Osteocyte (in vitro differentiated cells): ENCODE results near the gene GSDME. TPM values are rescaled to one million over a fixed set of nuclear protein-coding genes. Genes with fewer than 3 reads are reported as not detected.

Source experiments
- DNase-seq: peaks from one replicate; pipeline ENCODE4 v3.0.0; 2021; ENCODE audit warnings: mixed read lengths; ENCODE audit not compliant: unreplicated experiment; ENCODE audit errors: extremely low spot score
- H3K27ac Mint-ChIP-seq: one replicate; pipeline ENCODE4 v1.8.0; 2021; ENCODE audit warnings: mild to moderate bottlenecking, mixed read lengths; ENCODE audit not compliant: unreplicated experiment
- H3K27me3 Mint-ChIP-seq: one replicate; pipeline ENCODE4 v1.8.0; 2021; ENCODE audit warnings: mixed read lengths; ENCODE audit not compliant: unreplicated experiment
- H3K36me3 Mint-ChIP-seq: one replicate; pipeline ENCODE4 v1.8.0; 2021; ENCODE audit warnings: mixed read lengths; ENCODE audit not compliant: unreplicated experiment
- H3K4me1 Mint-ChIP-seq: one replicate; pipeline ENCODE4 v1.8.0; 2021; ENCODE audit warnings: mixed read lengths; ENCODE audit not compliant: unreplicated experiment
- H3K4me3 Mint-ChIP-seq: one replicate; pipeline ENCODE4 v1.8.0; 2021; ENCODE audit warnings: mild to moderate bottlenecking, moderate library complexity, mixed read lengths; ENCODE audit not compliant: unreplicated experiment
- H3K9me3 Mint-ChIP-seq: one replicate; pipeline ENCODE4 v1.8.0; 2021; ENCODE audit warnings: mixed read lengths; ENCODE audit not compliant: unreplicated experiment
- CTCF ChIP-seq: fragments of 200-600 bp; sonication (generic); IDR thresholded peaks from 2 replicates; pipeline ENCODE4 v1.5.0; 2021; ENCODE audit warnings: antibody characterized with exemption, mild to moderate bottlenecking, moderate library complexity
- total RNA-seq: library from RNA; stranded (reverse); gene quantifications from 2 replicates; pipeline ENCODE4 v1.2.1, GENCODE V29; 2021

The GSDME gene
- total RNA-seq, 1 donor from 2014 or later = 10.2 TPM

- H3K36me3 Mint-ChIP-seq = no peaks in the 10 kb centered on the region
- no peak for TF ChIP-seq CTCF
- no peak for DNase-seq
- H3K9me3 Mint-ChIP-seq = no peaks in the 10 kb centered on the region
- no peaks in the 10 kb centered on the region for H3K4me1 Mint-ChIP-seq
- no peak overlapping the region for H3K4me3 Mint-ChIP-seq
- H3K27me3 Mint-ChIP-seq = no peaks in the 10 kb centered on the region
- no peak overlapping the region for H3K27ac Mint-ChIP-seq
These were observed 103.8 kb downstream of the GSDME start for GRCh38 chr7:24653316-24654085.

GRCh38 chr7:24652251-24652939 is 104.9 kb downstream of the GSDME start:
- Mint-ChIP-seq H3K4me3 (no peak overlapping the region), H3K36me3 (no peaks in the 10 kb centered on the region), H3K27me3 (no peaks in the 10 kb centered on the region), H3K9me3 (no peaks in the 10 kb centered on the region), H3K4me1 (no peaks in the 10 kb centered on the region), H3K27ac (no peak overlapping the region)
- no peak for DNase-seq
- no peak for TF ChIP-seq CTCF

Other genes starting within 250 kb of the GSDME start
- 12.6 and 15.7 TPM in 2 replicates for gene PALS2, start 184.0 kb downstream of the GSDME start, total RNA-seq
- 7.7 and 8.0 TPM in 2 replicates for gene OSBPL3, start 222.7 kb upstream of the GSDME start, total RNA-seq